ENCODE data around the gene MAD1L1.

DNA sequence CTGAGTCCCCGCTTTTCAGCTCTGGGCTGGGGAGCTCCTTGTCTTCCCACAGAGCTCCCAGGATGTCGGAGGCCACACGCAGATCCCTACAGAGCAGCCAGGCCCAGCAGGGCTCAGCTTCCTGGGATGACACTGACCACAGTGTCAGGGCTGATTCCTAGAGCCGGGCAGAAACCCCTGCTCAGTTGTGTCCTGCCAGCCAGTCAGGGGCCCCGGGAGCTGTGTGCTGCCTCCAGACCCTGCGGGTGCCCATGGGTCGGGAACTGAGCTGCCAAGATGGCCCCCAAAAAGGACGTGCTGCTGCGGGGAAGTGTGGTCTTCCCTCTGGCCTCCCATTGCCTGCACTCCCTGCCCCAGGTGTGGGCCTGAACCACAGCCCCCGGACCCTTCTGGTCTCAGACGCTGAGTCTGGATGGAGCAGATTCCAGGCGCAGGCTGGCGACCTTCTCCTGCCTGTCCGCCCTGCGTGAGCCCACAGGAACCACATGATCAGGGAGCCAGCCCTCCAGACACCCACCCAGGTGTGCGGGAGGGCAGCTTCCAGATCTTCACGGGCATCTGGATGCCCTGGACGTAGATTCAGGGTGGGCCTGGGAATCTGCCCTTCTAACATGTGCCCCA lies 217.4 kb downstream of the MAD1L1 start:
- TF ChIP-seq, protein P1, sequence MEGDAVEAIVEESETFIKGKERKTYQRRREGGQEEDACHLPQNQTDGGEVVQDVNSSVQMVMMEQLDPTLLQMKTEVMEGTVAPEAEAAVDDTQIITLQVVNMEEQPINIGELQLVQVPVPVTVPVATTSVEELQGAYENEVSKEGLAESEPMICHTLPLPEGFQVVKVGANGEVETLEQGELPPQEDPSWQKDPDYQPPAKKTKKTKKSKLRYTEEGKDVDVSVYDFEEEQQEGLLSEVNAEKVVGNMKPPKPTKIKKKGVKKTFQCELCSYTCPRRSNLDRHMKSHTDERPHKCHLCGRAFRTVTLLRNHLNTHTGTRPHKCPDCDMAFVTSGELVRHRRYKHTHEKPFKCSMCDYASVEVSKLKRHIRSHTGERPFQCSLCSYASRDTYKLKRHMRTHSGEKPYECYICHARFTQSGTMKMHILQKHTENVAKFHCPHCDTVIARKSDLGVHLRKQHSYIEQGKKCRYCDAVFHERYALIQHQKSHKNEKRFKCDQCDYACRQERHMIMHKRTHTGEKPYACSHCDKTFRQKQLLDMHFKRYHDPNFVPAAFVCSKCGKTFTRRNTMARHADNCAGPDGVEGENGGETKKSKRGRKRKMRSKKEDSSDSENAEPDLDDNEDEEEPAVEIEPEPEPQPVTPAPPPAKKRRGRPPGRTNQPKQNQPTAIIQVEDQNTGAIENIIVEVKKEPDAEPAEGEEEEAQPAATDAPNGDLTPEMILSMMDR (IDR thresholded peaks at IDR 0.05; ENCODE audit: insufficient read depth, low read depth, low read length): no peak
- no peak for TF ChIP-seq EZH2 (IDR thresholded peaks at IDR 0.05; ENCODE audit: insufficient read depth, low read length)
